HG02759 (cell line): Measurements from ENCODE around the gene IFIT1B.
A peak's percentile ranks its signal among the peaks of the same experiment; 100 is the strongest.
"Not testable (repeated sequence)": the region's sequence is repeated elsewhere in the genome, so short reads cannot be mapped to it uniquely, and the experiment has no call there.

Experiments used
- ATAC-seq: cut with Tn5 transposase; IDR thresholded peaks from one replicate; pipeline ENCODE4 v1.9.1; 2021; ENCODE audit warnings: mild to moderate bottlenecking, moderate library complexity; ENCODE audit not compliant: unreplicated experiment

Gene IFIT1B

GRCh38 chr10:89377705-89378637, at the start of gene IFIT1B:
Gene IFIT1B, plus strand, starts transcription at chr10:89378056. Its CDS starts 80 bp downstream, at chr10:89378136.
- no peak for ATAC-seq

GRCh38 chr10:89329151-89329550, 48.7 kb upstream of the IFIT1B start:
- no peak for ATAC-seq

- not testable (repeated sequence) for ATAC-seq
Observed at GRCh38 chr10:89330014-89330413, 47.8 kb upstream of the IFIT1B start.

- ATAC-seq, result no peak
Observed at GRCh38 chr10:89330537-89331212, 47.2 kb upstream of the IFIT1B start.

- not testable (repeated sequence) for ATAC-seq
Observed at GRCh38 chr10:89331487-89332122, 46.3 kb upstream of the IFIT1B start.

GRCh38 chr10:89332123-89332633, 45.7 kb upstream of the IFIT1B start:
- peak; percentile 47 for ATAC-seq

GRCh38 chr10:89335226-89335625, 42.6 kb upstream of the IFIT1B start:
- no peak for ATAC-seq

- no peak for ATAC-seq
Observed at GRCh38 chr10:89336241-89336640, 41.6 kb upstream of the IFIT1B start.

- ATAC-seq, result no peak
Observed at GRCh38 chr10:89337484-89337883, 40.4 kb upstream of the IFIT1B start.

GRCh38 chr10:89338713-89339112, 39.1 kb upstream of the IFIT1B start:
- ATAC-seq, result no peak

GRCh38 chr10:89339875-89340274, 38.0 kb upstream of the IFIT1B start:
- no peak for ATAC-seq

GRCh38 chr10:89341649-89342048, 36.2 kb upstream of the IFIT1B start:
- no peak for ATAC-seq

- ATAC-seq, result no peak
Observed at GRCh38 chr10:89342206-89342958, 35.5 kb upstream of the IFIT1B start.

GRCh38 chr10:89343089-89343767, 34.6 kb upstream of the IFIT1B start:
- ATAC-seq, result no peak

- no peak for ATAC-seq
Observed at GRCh38 chr10:89344156-89344555, 33.7 kb upstream of the IFIT1B start.

- no peak for ATAC-seq
Observed at GRCh38 chr10:89345367-89346000, 32.4 kb upstream of the IFIT1B start.

GRCh38 chr10:89346405-89347254, 31.2 kb upstream of the IFIT1B start:
- no peak for ATAC-seq

GRCh38 chr10:89347701-89348457, 30.0 kb upstream of the IFIT1B start:
- ATAC-seq, result no peak
